Prostate gland (tissue), 2 donors: ENCODE measurements around the gene GRAMD1A. TPM values are rescaled to one million over a fixed set of nuclear protein-coding genes. Genes with fewer than 3 reads are reported as not detected.

Experiments used
- DNase-seq: peaks from one replicate; pipeline ENCODE4 v3.0.0-alpha.2; 2019; ENCODE audit warnings: low spot score
- H3K27ac ChIP-seq, 2 donors: fragments of 200-600 bp; sonication (generic); 2 replicates each; pipeline ENCODE4 v1.5.1; 2017 to 2019
- H3K27me3 ChIP-seq: fragments of 200-600 bp; sonication (generic); replicated peaks from 2 replicates; pipeline ENCODE4 v1.5.1; 2019; ENCODE audit not compliant: insufficient read depth
- H3K36me3 ChIP-seq, 2 donors: fragments of 200-600 bp; sonication (generic); 1 replicate in 1 of 2; 2 replicates in 1 of 2; pipeline versions ENCODE4 v1.5.1 to v1.8.1; 2017 to 2019
- H3K4me1 ChIP-seq: fragments of 200-600 bp; sonication (generic); replicated peaks from 2 replicates; pipeline ENCODE4 v1.5.1; 2019
- H3K4me3 ChIP-seq, 2 donors: fragments of 200-600 bp; sonication (generic); 2 replicates each; pipeline ENCODE4 v1.5.1; 2017 to 2019
- H3K9me3 ChIP-seq: fragments of 200-600 bp; sonication (generic); 2 replicates; pipeline ENCODE4 v1.5.1; 2017
- POLR2A ChIP-seq: fragments of 450-650 bp; IDR thresholded peaks from one replicate; pipeline ENCODE4 v1.6.1; 2016; ENCODE audit warnings: antibody characterized with exemption, mild to moderate bottlenecking
- POLR2AphosphoS5 ChIP-seq: sonication (generic); formaldehyde crosslinking; IDR thresholded peaks from one replicate; pipeline ENCODE4 v1.6.1; 2017; ENCODE audit warnings: antibody characterized with exemption
- WGBS: methylation state at CpG from one replicate; pipeline ENCODE4 v1.1.5; 2018; 5-methylcytosine and 5-hydroxymethylcytosine counted together
- intact Hi-C: fragments of 100-400 bp; cut with DNase I; formaldehyde crosslinking; loops from one replicate; pipeline ENCODE4 v1.14.2; 2022
- total RNA-seq, 2 donors: library from RNA; depleted of rRNA; stranded (reverse); fragments of >200 nt; gene quantifications; one replicate each; pipeline ENCODE4 v1.1.0, GENCODE V29; 2016
- TF ChIP-seq, protein P1 (sequence below), 4 experiments: fragments of 200-600 bp in 2 of 4; fragments of 450-650 bp in 2 of 4; sonication (generic) in 2 of 4; IDR thresholded peaks; 1 replicate in 3 of 4; 2 replicates in 1 of 4; pipeline ENCODE4 v1.5.1; 2016 to 2019; ENCODE audit warnings: antibody characterized with exemption in 4 of 4, mild to moderate bottlenecking in 2 of 4, moderate library complexity in 2 of 4

The GRAMD1A gene
- total RNA-seq, 2 donors from 2014 or later, result 32.2 to 120 TPM

DNA sequence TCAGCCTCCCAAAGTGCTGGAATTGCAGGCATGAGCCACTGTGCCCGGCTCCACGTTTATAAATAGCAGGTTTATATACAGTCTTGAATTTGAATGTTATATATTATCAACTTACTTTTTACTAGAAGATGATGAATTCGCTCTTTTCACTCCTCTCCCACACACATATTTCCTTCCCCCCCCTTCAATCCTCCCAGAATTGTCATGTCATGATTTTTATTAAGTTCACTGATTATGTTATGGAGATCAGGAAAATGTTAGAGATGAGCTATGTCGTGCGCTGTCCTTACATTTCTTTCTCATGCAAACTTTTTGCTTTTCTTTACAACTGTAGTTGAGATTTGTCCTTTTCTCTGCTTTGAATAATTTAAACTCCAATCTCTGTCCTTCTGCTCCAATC is 17.8 kb upstream of the GRAMD1A start:
- no peaks in the 10 kb centered on the region for H3K4me1 ChIP-seq

DNA sequence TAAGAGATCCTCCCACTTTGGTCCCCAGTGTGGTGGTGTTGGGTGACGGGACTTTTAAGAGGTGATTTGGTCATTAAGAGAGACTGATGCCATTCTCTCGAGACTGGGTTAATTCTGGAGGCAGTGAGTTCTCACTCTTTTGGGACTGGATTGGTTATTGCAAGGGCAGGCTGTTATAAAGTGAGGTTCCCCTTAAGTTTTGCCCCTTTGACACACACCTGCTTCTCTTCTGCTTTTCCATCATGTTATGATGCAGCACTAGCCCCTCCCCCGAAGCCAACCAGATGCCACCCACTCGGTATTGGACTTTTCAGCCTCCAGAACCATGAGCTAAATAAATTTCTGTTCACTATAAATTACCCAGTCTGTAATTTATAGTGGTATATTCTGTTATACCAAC is 16.3 kb upstream of the GRAMD1A start:
- DNase-seq, result no peak
- Histone ChIP-seq H3K27me3 (no peaks in the 10 kb centered on the region), H3K4me1 (no peaks in the 10 kb centered on the region), H3K9me3 (no peaks in the 10 kb centered on the region), H3K36me3 (no peaks in the 10 kb centered on the region), H3K27ac (no peak overlapping the region), H3K4me3 (no peak overlapping the region)
- 86% methylated on average over 4 of the region's 4 CpGs for WGBS
- TF ChIP-seq POLR2AphosphoS5 (no peak), POLR2A (no peak)
- TF ChIP-seq, protein P1, sequence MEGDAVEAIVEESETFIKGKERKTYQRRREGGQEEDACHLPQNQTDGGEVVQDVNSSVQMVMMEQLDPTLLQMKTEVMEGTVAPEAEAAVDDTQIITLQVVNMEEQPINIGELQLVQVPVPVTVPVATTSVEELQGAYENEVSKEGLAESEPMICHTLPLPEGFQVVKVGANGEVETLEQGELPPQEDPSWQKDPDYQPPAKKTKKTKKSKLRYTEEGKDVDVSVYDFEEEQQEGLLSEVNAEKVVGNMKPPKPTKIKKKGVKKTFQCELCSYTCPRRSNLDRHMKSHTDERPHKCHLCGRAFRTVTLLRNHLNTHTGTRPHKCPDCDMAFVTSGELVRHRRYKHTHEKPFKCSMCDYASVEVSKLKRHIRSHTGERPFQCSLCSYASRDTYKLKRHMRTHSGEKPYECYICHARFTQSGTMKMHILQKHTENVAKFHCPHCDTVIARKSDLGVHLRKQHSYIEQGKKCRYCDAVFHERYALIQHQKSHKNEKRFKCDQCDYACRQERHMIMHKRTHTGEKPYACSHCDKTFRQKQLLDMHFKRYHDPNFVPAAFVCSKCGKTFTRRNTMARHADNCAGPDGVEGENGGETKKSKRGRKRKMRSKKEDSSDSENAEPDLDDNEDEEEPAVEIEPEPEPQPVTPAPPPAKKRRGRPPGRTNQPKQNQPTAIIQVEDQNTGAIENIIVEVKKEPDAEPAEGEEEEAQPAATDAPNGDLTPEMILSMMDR (IDR thresholded peaks at IDR 0.05), result no peak
- intact Hi-C loops, result no loop called here

More for the DNA sequence above, 17.8 kb upstream of the GRAMD1A start:
- no peaks in the 10 kb centered on the region for H3K36me3 ChIP-seq
- no peaks in the 10 kb centered on the region for H3K27me3 ChIP-seq
- H3K27ac ChIP-seq, result no peak overlapping the region
- no peaks in the 10 kb centered on the region for H3K9me3 ChIP-seq
- intact Hi-C loops, result no loop called here
- no peak for DNase-seq
- H3K4me3 ChIP-seq, result no peak overlapping the region
- TF ChIP-seq, protein P1 (IDR thresholded peaks at IDR 0.05), result no peak
- no peak for TF ChIP-seq POLR2A
- TF ChIP-seq POLR2AphosphoS5, result no peak
- WGBS, result 63% methylated on average over 5 of the region's 5 CpGs

DNA sequence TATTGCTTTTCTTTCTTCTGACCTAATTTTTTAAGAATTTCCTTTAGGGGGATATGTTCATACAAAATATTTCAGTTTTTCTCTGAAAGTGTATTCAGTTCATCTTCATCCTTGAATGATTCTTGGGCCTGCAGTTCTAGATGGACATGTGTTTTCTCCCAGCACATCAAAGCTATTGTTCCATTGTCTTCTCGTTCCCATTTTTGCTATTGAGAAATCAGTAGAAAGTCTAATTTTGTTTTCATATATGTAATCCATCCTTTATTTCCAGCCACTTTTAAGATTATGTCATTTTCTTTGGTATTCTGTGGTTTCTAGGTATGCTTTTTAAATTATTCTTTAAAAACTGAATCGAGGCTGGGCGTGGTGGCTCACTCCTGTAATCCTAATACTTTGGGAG is 15.8 kb upstream of the GRAMD1A start:
- Histone ChIP-seq H3K27me3 (no peaks in the 10 kb centered on the region), H3K27ac (no peak overlapping the region), H3K4me3 (no peak overlapping the region), H3K36me3 (no peaks in the 10 kb centered on the region), H3K4me1 (no peaks in the 10 kb centered on the region), H3K9me3 (no peaks in the 10 kb centered on the region)
- TF ChIP-seq POLR2A (no peak), POLR2AphosphoS5 (no peak)
- TF ChIP-seq, protein P1 (IDR thresholded peaks at IDR 0.05), result no peak
- intact Hi-C loops, result no loop called here
- WGBS, result 96% methylated on average over 3 of the region's 3 CpGs
- DNase-seq, result no peak

DNA sequence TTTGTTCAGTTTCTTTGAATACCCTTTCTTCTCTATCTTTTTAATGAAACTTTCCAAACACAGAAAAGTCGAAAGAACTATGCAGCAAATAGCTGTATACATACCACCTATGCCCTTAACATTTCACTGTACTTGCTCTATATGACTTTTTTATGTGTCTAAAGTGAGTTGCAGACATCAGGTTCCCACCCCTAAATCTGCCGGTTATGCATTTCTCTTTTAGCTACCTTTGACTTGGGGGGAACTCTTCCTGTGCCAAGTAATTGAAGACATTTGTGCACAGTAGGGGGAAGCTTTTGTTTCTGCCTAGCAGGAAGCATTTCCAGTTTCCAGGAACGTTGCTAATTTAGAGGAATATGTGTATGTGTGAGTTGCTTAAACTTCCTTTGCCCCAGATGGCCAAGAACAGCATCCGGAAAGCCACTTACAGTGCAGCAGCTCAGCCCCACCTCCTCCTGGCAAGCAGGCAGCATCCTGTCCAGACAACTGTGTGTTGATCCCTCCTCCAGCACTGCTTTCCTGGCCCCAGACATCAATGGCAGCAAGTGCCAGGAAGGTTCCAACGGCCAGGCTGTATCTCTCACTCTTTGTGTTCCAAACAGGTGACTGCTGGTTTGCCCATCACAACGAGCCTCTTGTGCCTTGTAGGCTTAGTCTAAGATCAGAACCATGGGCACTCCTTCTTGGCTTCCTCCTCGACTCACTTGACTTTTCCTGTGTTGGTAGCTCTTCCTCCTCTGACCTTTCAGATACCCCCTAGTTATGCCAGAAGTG is 14.7 kb upstream of the GRAMD1A start:
- peak; percentile 59 for DNase-seq
- no peaks in the 10 kb centered on the region for H3K27me3 ChIP-seq
- 17% methylated on average over 7 of the region's 7 CpGs for WGBS
- intact Hi-C loops, result no loop called here
- no peaks in the 10 kb centered on the region for H3K36me3 ChIP-seq
- no peaks in the 10 kb centered on the region for H3K9me3 ChIP-seq
- H3K27ac ChIP-seq, result peak overlapping the region in 1 of 2 donors; percentile 11
- H3K4me3 ChIP-seq, result no peak overlapping the region
- TF ChIP-seq, protein P1 (IDR thresholded peaks at IDR 0.05), result no peak
- TF ChIP-seq POLR2A, result no peak
- TF ChIP-seq POLR2AphosphoS5, result peak; percentile 62
- H3K4me1 ChIP-seq, result no peaks in the 10 kb centered on the region

DNA sequence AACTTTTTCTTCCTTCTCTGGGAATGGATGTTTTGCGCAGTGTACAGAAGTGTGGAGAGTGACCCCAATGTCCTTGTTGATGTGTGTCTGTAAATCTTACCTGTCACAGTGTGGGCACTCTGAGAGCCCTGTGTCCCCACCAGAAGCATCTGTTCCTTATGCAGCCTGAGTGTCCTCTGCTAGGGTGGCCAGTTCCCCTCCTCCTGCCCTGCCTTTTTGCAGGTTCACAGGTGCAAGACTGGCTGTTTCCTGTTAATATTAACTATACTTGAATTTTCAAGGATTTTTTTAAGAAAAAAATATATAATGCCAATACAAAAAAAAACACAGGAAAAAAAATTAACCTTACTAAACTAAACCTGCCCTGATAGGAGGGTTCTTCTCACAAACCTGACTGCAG is 12.0 kb upstream of the GRAMD1A start:
- H3K27me3 ChIP-seq, result no peaks in the 10 kb centered on the region
- DNase-seq, result no peak

More for the DNA sequence above, 12.0 kb upstream of the GRAMD1A start:
- Histone ChIP-seq H3K27ac (no peak overlapping the region), H3K36me3 (no peaks in the 10 kb centered on the region), H3K9me3 (no peaks in the 10 kb centered on the region), H3K4me3 (no peak overlapping the region), H3K4me1 (no peaks in the 10 kb centered on the region)
- intact Hi-C loops, result no loop called here
- WGBS, result 100% methylated on average over 1 of the region's 1 CpG
- TF ChIP-seq POLR2AphosphoS5, result no peak
- TF ChIP-seq POLR2A, result no peak
- TF ChIP-seq, protein P1 (IDR thresholded peaks at IDR 0.05), result no peak
